Spleen (tissue), 11 donors: Measurements from ENCODE around the gene PSMB1. TPM values are rescaled to one million over a fixed set of nuclear protein-coding genes. Genes with fewer than 3 reads are reported as not detected.
A peak's percentile ranks its signal among the peaks of the same experiment; 100 is the strongest.

Source experiments
- DNase-seq: peaks from one replicate; pipeline ENCODE4 v3.0.0-alpha.2; 2020
- H3K27ac ChIP-seq, 8 donors: fragments of 200-600 bp; sonication (generic) in 7 of 8; 1 replicate in 4 of 8; 2 replicates in 4 of 8; pipeline versions ENCODE4 v1.5.0 to v1.8.0; 2016 to 2021; ENCODE audit warnings: inconsistent platforms in 4 of 8, mild to moderate bottlenecking in 4 of 8, moderate library complexity in 1 of 8
- H3K27me3 ChIP-seq, 7 donors: fragments of 200-600 bp; sonication (generic) in 6 of 7; replicated peaks in 1 of 7; 1 replicate in 4 of 7; 2 replicates in 3 of 7; pipeline versions ENCODE4 v1.5.0 to v1.8.0; 2016 to 2021; ENCODE audit warnings: inconsistent platforms in 3 of 7, mild to moderate bottlenecking in 1 of 7
- H3K36me3 ChIP-seq, 6 donors: fragments of 200-600 bp; sonication (generic) in 5 of 6; 1 replicate in 4 of 6; 2 replicates in 2 of 6; pipeline versions ENCODE4 v1.5.0 to v1.8.0; 2016 to 2021; ENCODE audit warnings: inconsistent platforms in 2 of 6
- H3K4me1 ChIP-seq, 6 donors: fragments of 200-600 bp; sonication (generic) in 5 of 6; 1 replicate in 3 of 6; 2 replicates in 3 of 6; pipeline versions ENCODE4 v1.5.0 to v1.8.0; 2016 to 2021; ENCODE audit warnings: inconsistent platforms in 3 of 6
- H3K4me3 ChIP-seq, 8 donors: fragments of 200-600 bp; sonication (generic) in 7 of 8; 1 replicate in 4 of 8; 2 replicates in 4 of 8; pipeline versions ENCODE4 v1.5.0 to v1.8.0; 2016 to 2021; ENCODE audit warnings: inconsistent platforms in 4 of 8, mild to moderate bottlenecking in 4 of 8, moderate library complexity in 2 of 8
- H3K9me3 ChIP-seq, 8 donors: fragments of 200-600 bp; sonication (generic) in 7 of 8; 1 replicate in 4 of 8; 2 replicates in 4 of 8; pipeline versions ENCODE4 v1.5.0 to v1.8.0; 2016 to 2021; ENCODE audit warnings: inconsistent platforms in 4 of 8
- POLR2A ChIP-seq, 3 donors: fragments of 450-650 bp; IDR thresholded peaks; one replicate each; pipeline ENCODE4 v1.5.1; 2017; ENCODE audit warnings: antibody characterized with exemption in 3 of 3, mild to moderate bottlenecking in 1 of 3
- POLR2AphosphoS5 ChIP-seq, 3 donors: sonication (generic); formaldehyde crosslinking; IDR thresholded peaks; one replicate each; pipeline ENCODE4 v1.5.1; 2017; ENCODE audit warnings: antibody characterized with exemption in 3 of 3
- WGBS, 5 donors: extraction: QIAGEN DNeasy Blood & Tissue Kit in 3 of 5; methylation state at CpG; one replicate each; pipeline versions ENCODE4 v1.1.5 to v1.1.7; 2013 to 2018; 5-methylcytosine and 5-hydroxymethylcytosine counted together
- intact Hi-C: fragments of 100-400 bp; cut with DNase I; formaldehyde crosslinking; loops from one replicate; pipeline ENCODE4 v1.15.0; 2023; ENCODE audit warnings: low total_unique reads
- polyA plus RNA-seq, 3 donors: library from polyadenylated mRNA; stranded (reverse); fragments of 200-250 nt; gene quantifications; one replicate each; pipeline ENCODE4 v1.2.1, GENCODE V29; 2013
- total RNA-seq, 7 donors: library from RNA; depleted of rRNA in 3 of 7; stranded (reverse); fragments of >200 nt in 3 of 7; fragmentation: NEBNext Ultra II Directional in 4 of 7; extraction: Animal tissue kit (Norgen Biotek cat#: 25700) in 4 of 7; gene quantifications; one replicate each; pipeline versions ENCODE4 v1.1.0 to v1.2.1, GENCODE V29; 2016 to 2021
- TF ChIP-seq, protein P1 (sequence below), 11 experiments: fragments of 200-600 bp in 7 of 11; fragments of 450-650 bp in 4 of 11; sonication (generic) in 4 of 11; IDR thresholded peaks in 8 of 11; conservative IDR thresholded peaks in 3 of 11; 1 replicate in 7 of 11; 2 replicates in 4 of 11; pipeline versions ENCODE4 v1.4.0 to v1.8.0; 2016 to 2021; ENCODE audit warnings: antibody characterized with exemption in 11 of 11, inconsistent platforms in 4 of 11, mild to moderate bottlenecking in 1 of 11
- donor health status: healthy with polysubstance abuse.
- donor health status: DM: no; HTN: no; CAD: no; lungs with moderate emphysema.
- donor health status: DM: no; HTN: no; CAD: no.
- donor health status: Bipolar disorder and iron deficiency.
- donor health status: healthy.
- donor health status: DM: no; HTN: no; CAD: no.
- donor health status: DM: yes; HTN: yes; CAD: no.

PSMB1 gene
- total and polyA plus RNA-seq, 10 donors = 98.8 to 257 (median 131) TPM

DNA sequence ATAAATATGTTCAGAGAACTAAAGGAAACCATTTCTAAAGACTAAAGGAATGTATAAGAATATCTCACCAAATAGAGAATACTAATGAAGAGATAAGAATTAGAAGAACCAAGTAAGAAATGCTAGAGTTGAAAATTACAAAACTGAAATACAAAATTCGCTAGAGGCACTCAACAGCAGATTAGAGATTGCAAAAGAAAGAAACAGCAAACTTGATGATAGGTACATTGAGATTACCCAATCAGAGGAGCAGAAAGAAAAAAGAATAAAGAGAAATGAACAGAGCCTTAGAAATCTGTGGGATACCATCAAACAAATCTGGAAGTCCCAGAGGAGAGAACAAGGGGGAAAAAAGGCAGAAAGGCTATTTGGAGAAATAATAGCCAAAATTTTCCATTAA lies 37.6 kb upstream of the PSMB1 start:
- H3K36me3 ChIP-seq = no peaks in the 10 kb centered on the region
- 77 to 83% (median 81%) methylated on average over 1 of the region's 1 CpG for WGBS, 5 donors
- H3K9me3 ChIP-seq = peaks cover 0 to 46% (median 39%) of the 10 kb centered on the region in 8 donors
- peaks cover 0 to 3% (median 0%) of the 10 kb centered on the region in 6 donors for H3K4me1 ChIP-seq
- H3K27ac ChIP-seq = no peak overlapping the region
- peaks cover 0 to 20% (median 0%) of the 10 kb centered on the region in 7 donors for H3K27me3 ChIP-seq
- TF ChIP-seq POLR2A (IDR thresholded peaks at IDR 0.05) (no peak), POLR2AphosphoS5 (IDR thresholded peaks at IDR 0.05) (no peak)
- TF ChIP-seq, protein P1, sequence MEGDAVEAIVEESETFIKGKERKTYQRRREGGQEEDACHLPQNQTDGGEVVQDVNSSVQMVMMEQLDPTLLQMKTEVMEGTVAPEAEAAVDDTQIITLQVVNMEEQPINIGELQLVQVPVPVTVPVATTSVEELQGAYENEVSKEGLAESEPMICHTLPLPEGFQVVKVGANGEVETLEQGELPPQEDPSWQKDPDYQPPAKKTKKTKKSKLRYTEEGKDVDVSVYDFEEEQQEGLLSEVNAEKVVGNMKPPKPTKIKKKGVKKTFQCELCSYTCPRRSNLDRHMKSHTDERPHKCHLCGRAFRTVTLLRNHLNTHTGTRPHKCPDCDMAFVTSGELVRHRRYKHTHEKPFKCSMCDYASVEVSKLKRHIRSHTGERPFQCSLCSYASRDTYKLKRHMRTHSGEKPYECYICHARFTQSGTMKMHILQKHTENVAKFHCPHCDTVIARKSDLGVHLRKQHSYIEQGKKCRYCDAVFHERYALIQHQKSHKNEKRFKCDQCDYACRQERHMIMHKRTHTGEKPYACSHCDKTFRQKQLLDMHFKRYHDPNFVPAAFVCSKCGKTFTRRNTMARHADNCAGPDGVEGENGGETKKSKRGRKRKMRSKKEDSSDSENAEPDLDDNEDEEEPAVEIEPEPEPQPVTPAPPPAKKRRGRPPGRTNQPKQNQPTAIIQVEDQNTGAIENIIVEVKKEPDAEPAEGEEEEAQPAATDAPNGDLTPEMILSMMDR (IDR thresholded peaks at IDR 0.05 in 8 of 11, conservative IDR thresholded peaks at IDR 0.05 in 3 of 11) = no peak
- no peak for DNase-seq
- H3K4me3 ChIP-seq = no peak overlapping the region
- intact Hi-C loops = no loop called here

DNA sequence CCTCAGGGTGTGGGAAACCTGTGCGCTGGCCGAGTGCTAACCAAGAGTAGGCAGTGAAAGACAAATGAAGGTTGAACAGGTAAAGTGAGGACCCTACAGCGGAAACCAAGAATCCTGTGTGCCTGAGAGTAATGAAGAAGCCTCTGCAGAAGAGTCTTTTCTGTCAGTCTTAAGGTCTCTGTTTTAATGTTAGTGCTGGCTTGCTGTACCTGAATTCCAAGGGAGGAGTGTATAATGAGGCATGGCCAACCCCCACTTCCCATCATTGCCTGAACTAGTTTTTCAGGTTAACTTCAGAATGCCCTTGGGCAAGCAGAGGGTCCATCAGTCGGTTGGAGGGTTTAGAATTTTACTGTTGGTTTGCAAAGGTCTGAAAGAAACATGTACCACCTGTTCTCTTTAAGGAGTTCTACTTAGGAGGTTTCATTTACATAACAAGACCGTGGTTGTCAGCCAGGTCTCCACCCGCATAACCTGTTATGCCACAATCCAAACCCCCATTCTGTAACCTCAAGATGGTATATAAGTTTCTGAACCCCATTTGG lies 31.9 kb upstream of the PSMB1 start:
- WGBS, 5 donors = 4 to 8% (median 7%) methylated on average over 6 of the region's 6 CpGs

DNA sequence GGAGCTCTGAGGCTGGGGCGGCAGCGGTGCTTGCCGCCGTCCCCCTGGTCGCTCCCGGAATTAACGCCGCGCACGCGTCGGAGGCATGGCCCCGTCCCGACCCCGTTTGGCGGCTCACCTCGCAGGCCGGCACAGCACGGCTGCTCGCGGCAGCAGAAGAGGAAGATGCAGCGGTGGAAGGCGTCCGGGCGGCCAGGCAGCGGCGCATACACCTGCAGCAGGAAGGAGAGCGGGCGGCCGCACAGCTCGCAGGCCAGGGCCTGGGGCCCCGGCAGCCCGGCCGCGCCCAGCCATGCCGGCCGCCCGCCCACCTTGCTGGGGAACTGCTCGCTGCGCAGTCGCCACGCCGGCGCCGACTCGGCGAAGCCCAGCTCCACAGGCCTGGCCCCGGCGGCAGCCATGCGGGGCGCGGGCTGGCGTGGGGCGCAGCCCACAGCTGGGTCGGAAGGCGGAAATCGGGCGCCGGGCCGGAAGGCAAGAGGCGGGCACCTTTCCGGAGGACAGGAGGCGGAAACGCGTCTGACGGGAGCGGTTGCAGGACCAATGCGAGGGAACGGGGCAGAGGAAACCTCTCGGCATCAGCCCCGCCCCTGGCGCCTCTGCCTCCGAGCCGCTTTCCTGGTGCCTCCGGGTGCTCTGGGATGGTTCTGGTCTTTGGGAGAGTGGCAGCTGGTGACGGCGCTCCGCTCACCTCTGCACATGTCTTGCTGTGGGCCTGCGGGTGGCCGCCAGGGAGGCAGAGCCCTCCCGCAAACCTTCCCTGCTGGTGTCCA lies 31.3 kb upstream of the PSMB1 start, which contains the start of gene PDCD2:
Gene PDCD2, minus strand, starts transcription at position 457 of the 773 bp plus-strand sequence. Its CDS starts 56 bp downstream, at position 401.
- Histone ChIP-seq H3K4me3 (peak within 1 kb of the TSS; percentile 78 to 100 (median 94)), H3K27me3 (peaks cover 0 to 3% (median 0%) of the 10 kb centered on the region in 7 donors), H3K9me3 (no peaks in the 10 kb centered on the region), H3K4me1 (peaks cover 6 to 42% (median 22%) of the 10 kb centered on the region in 6 donors), H3K27ac (peak within 1 kb of the TSS; percentile 66 to 96 (median 94)), H3K36me3 (peaks cover 0 to 39% (median 31%) of the 10 kb centered on the region in 6 donors)
- intact Hi-C loops = no loop called here
- TF ChIP-seq POLR2A (IDR thresholded peaks at IDR 0.05) (peak in 1 of 3 donors; percentile 33), POLR2AphosphoS5 (IDR thresholded peaks at IDR 0.05) (peak; percentile 94 to 97 (median 95))
- TF ChIP-seq, protein P1 (IDR thresholded peaks at IDR 0.05 in 8 of 11, conservative IDR thresholded peaks at IDR 0.05 in 3 of 11) = peak in 1 of 11 experiments; percentile 31
- WGBS, 5 donors = 0 to 1% (median 0%) methylated on average over 45 to 81 of the region's 81 CpGs
- peak; percentile 99 for DNase-seq

More for the DNA sequence above, 31.9 kb upstream of the PSMB1 start:
- Histone ChIP-seq H3K27ac (peak overlapping the region; percentile 66 to 96 (median 94)), H3K4me1 (peaks cover 6 to 42% (median 22%) of the 10 kb centered on the region in 6 donors), H3K36me3 (peaks cover 0 to 32% (median 25%) of the 10 kb centered on the region in 6 donors), H3K4me3 (peak overlapping the region; percentile 78 to 100 (median 94)), H3K9me3 (peaks cover 0 to 5% (median under 1%) of the 10 kb centered on the region in 8 donors), H3K27me3 (peaks cover 0 to 5% (median 0%) of the 10 kb centered on the region in 7 donors)
- no peak for TF ChIP-seq POLR2A (IDR thresholded peaks at IDR 0.05)
- TF ChIP-seq, protein P1 (IDR thresholded peaks at IDR 0.05 in 8 of 11, conservative IDR thresholded peaks at IDR 0.05 in 3 of 11) = no peak
- TF ChIP-seq POLR2AphosphoS5 (IDR thresholded peaks at IDR 0.05) = no peak
- no peak for DNase-seq
- intact Hi-C loops = no loop called here
